ENCODE measurements around the gene C1QTNF6.

GRCh38 chr22:37210041-37210803 is 22.2 kb upstream of the C1QTNF6 start:
- TF ChIP-seq, protein P1, sequence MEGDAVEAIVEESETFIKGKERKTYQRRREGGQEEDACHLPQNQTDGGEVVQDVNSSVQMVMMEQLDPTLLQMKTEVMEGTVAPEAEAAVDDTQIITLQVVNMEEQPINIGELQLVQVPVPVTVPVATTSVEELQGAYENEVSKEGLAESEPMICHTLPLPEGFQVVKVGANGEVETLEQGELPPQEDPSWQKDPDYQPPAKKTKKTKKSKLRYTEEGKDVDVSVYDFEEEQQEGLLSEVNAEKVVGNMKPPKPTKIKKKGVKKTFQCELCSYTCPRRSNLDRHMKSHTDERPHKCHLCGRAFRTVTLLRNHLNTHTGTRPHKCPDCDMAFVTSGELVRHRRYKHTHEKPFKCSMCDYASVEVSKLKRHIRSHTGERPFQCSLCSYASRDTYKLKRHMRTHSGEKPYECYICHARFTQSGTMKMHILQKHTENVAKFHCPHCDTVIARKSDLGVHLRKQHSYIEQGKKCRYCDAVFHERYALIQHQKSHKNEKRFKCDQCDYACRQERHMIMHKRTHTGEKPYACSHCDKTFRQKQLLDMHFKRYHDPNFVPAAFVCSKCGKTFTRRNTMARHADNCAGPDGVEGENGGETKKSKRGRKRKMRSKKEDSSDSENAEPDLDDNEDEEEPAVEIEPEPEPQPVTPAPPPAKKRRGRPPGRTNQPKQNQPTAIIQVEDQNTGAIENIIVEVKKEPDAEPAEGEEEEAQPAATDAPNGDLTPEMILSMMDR (IDR thresholded peaks at IDR 0.05; ENCODE audit: low read depth, low read length, missing input control): no peak
- TF ChIP-seq RAD21 (IDR thresholded peaks at IDR 0.05): no peak
- TF ChIP-seq HNF4A (conservative IDR thresholded peaks at IDR 0.05): no peak
- TF ChIP-seq, protein P2, sequence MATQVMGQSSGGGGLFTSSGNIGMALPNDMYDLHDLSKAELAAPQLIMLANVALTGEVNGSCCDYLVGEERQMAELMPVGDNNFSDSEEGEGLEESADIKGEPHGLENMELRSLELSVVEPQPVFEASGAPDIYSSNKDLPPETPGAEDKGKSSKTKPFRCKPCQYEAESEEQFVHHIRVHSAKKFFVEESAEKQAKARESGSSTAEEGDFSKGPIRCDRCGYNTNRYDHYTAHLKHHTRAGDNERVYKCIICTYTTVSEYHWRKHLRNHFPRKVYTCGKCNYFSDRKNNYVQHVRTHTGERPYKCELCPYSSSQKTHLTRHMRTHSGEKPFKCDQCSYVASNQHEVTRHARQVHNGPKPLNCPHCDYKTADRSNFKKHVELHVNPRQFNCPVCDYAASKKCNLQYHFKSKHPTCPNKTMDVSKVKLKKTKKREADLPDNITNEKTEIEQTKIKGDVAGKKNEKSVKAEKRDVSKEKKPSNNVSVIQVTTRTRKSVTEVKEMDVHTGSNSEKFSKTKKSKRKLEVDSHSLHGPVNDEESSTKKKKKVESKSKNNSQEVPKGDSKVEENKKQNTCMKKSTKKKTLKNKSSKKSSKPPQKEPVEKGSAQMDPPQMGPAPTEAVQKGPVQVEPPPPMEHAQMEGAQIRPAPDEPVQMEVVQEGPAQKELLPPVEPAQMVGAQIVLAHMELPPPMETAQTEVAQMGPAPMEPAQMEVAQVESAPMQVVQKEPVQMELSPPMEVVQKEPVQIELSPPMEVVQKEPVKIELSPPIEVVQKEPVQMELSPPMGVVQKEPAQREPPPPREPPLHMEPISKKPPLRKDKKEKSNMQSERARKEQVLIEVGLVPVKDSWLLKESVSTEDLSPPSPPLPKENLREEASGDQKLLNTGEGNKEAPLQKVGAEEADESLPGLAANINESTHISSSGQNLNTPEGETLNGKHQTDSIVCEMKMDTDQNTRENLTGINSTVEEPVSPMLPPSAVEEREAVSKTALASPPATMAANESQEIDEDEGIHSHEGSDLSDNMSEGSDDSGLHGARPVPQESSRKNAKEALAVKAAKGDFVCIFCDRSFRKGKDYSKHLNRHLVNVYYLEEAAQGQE (IDR thresholded peaks at IDR 0.05): no peak
- TF ChIP-seq, protein P3, sequence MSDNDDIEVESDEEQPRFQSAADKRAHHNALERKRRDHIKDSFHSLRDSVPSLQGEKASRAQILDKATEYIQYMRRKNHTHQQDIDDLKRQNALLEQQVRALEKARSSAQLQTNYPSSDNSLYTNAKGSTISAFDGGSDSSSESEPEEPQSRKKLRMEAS (IDR thresholded peaks at IDR 0.05): no peak
- no peak for TF ChIP-seq GABPA (IDR thresholded peaks at IDR 0.05 in 1 of 2, conservative IDR thresholded peaks at IDR 0.05 in 1 of 2)
- TF ChIP-seq SP1 (IDR thresholded peaks at IDR 0.05): no peak
- no peak for TF ChIP-seq JUND (IDR thresholded peaks at IDR 0.05)
- TF ChIP-seq, protein P4, sequence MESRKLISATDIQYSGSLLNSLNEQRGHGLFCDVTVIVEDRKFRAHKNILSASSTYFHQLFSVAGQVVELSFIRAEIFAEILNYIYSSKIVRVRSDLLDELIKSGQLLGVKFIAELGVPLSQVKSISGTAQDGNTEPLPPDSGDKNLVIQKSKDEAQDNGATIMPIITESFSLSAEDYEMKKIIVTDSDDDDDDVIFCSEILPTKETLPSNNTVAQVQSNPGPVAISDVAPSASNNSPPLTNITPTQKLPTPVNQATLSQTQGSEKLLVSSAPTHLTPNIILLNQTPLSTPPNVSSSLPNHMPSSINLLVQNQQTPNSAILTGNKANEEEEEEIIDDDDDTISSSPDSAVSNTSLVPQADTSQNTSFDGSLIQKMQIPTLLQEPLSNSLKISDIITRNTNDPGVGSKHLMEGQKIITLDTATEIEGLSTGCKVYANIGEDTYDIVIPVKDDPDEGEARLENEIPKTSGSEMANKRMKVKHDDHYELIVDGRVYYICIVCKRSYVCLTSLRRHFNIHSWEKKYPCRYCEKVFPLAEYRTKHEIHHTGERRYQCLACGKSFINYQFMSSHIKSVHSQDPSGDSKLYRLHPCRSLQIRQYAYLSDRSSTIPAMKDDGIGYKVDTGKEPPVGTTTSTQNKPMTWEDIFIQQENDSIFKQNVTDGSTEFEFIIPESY (IDR thresholded peaks at IDR 0.05): no peak
- TF ChIP-seq TAF1 (conservative IDR thresholded peaks at IDR 0.05): no peak
- TF ChIP-seq EGR1 (IDR thresholded peaks at IDR 0.05; ENCODE audit: low read depth in 2 of 2): no peak
- no peak for TF ChIP-seq ATF3 (IDR thresholded peaks at IDR 0.05)
- no peak for TF ChIP-seq HNF4G (IDR thresholded peaks at IDR 0.05)
- no peak for TF ChIP-seq FOXA1 (IDR thresholded peaks at IDR 0.05)
